Measurements from ENCODE around the gene MUC2.

MUC2 gene

GRCh38 chr11:1076061-1076665 is 1.5 kb downstream of the MUC2 start:
- TF ChIP-seq, protein P1, sequence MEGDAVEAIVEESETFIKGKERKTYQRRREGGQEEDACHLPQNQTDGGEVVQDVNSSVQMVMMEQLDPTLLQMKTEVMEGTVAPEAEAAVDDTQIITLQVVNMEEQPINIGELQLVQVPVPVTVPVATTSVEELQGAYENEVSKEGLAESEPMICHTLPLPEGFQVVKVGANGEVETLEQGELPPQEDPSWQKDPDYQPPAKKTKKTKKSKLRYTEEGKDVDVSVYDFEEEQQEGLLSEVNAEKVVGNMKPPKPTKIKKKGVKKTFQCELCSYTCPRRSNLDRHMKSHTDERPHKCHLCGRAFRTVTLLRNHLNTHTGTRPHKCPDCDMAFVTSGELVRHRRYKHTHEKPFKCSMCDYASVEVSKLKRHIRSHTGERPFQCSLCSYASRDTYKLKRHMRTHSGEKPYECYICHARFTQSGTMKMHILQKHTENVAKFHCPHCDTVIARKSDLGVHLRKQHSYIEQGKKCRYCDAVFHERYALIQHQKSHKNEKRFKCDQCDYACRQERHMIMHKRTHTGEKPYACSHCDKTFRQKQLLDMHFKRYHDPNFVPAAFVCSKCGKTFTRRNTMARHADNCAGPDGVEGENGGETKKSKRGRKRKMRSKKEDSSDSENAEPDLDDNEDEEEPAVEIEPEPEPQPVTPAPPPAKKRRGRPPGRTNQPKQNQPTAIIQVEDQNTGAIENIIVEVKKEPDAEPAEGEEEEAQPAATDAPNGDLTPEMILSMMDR (conservative IDR thresholded peaks at IDR 0.05) = no peak
- H3K27ac ChIP-seq = no peak overlapping the region

- no peak overlapping the region for H3K27ac ChIP-seq
Measured at GRCh38 chr11:1077033-1077416, 2.4 kb downstream of the MUC2 start.

DNA sequence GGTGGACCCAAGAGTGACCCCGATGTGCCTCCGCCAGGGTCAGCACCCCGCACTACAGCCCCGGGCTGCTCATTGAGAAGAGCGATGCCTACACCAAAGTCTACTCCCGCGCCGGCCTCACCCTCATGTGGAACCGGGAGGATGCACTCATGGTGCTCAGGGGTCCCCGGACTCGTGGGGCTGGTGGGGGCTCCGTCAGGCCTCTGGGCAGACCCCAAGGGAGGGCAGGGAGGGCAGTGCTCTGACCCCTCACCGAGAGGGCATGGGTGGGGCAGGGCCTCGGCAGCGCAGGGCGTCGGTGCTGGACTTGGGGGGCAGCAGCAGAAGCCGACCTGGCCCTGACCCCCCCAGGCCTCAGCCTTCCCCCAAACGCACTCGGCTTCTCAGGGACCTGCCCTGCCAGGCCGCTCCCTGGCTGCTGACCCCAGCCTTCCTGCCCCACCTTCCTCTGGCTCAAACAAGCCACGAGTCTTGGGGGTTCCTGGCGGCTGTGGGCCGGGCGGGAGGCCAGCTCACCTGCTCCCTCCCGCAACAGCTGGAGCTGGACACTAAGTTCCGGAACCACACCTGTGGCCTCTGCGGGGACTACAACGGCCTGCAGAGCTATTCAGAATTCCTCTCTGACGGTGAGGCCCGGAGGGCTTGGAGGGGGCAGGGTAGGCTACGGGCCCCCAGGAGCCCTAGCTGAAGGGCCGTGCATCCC is 2.9 kb downstream of the MUC2 start:
- TF ChIP-seq, protein P1 (conservative IDR thresholded peaks at IDR 0.05) = no peak
- no peak overlapping the region for H3K27ac ChIP-seq

More at GRCh38 chr11:1077033-1077416, 2.4 kb downstream of the MUC2 start:
- TF ChIP-seq, protein P1 (conservative IDR thresholded peaks at IDR 0.05) = no peak

DNA sequence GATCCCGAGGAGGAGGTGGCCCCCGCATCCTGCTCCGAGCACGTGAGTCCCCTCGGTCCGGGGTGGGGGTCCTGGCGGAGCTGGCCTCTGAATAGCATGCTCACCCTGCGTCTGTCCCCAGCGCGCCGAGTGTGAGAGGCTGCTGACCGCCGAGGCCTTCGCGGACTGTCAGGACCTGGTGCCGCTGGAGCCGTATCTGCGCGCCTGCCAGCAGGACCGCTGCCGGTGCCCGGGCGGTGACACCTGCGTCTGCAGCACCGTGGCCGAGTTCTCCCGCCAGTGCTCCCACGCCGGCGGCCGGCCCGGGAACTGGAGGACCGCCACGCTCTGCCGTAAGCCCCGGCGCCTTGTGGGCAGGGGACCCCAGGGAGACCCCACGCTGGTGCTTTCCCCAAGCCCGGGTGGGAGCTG is 3.5 kb downstream of the MUC2 start:
- H3K27ac ChIP-seq = no peak overlapping the region
- TF ChIP-seq, protein P1 (conservative IDR thresholded peaks at IDR 0.05) = no peak

GRCh38 chr11:1081601-1082311 is 7.1 kb downstream of the MUC2 start:
- no peak overlapping the region for H3K27ac ChIP-seq
- TF ChIP-seq, protein P1 (conservative IDR thresholded peaks at IDR 0.05) = no peak

DNA sequence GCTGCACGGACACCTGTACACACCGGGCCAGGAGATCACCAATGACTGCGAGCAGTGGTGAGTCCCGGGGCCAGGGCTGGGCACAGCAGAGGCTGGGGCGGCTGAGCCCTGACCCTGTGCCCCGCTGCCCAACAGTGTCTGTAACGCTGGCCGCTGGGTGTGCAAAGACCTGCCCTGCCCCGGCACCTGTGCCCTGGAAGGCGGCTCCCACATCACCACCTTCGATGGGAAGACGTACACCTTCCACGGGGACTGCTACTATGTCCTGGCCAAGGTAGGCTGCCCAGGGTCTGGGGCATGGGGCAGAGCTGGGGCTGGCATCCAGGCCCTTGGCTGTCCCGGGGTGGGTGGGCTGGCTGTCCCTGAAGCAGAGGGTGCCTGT is 7.7 kb downstream of the MUC2 start:
- no peak overlapping the region for H3K27ac ChIP-seq
- TF ChIP-seq, protein P1 (conservative IDR thresholded peaks at IDR 0.05) = no peak
